NCI-H2029 (cell line): ENCODE measurements around the gene DNASE2B.

Experiments used
- DNase-seq: peaks from one replicate; lab custom pipeline; 2025; lab: John Stamatoyannopoulos, UW

The DNASE2B gene, protein sequence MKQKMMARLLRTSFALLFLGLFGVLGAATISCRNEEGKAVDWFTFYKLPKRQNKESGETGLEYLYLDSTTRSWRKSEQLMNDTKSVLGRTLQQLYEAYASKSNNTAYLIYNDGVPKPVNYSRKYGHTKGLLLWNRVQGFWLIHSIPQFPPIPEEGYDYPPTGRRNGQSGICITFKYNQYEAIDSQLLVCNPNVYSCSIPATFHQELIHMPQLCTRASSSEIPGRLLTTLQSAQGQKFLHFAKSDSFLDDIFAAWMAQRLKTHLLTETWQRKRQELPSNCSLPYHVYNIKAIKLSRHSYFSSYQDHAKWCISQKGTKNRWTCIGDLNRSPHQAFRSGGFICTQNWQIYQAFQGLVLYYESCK

GRCh38 chr1:84398175-84399155 is at the start of gene DNASE2B:
Gene DNASE2B, plus strand, starts transcription at chr1:84398484. Its CDS starts 81 bp downstream, at chr1:84398565.
- DNase-seq, result no peak

DNA sequence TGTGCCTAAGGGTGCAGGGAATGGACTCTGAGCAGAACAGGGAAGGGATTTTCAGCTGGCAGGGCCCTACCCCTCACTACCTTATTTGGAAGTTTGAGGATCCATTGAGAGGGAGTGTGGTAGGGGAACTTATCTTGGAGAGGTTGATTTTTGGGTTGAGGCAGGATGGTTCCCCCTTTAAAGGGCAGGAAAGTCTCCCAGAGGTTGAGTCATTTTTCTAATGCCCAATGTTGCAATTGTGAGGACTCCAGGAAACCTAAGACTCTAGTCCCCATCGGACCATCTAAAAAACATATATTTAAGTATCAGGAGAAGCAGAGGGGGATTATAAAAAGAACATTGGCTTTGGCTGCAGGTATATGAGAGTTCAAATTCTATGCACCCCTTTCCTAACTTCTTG is 49.5 kb upstream of the DNASE2B start:
- DNase-seq, result no peak

- DNase-seq, result no peak
Observed at GRCh38 chr1:84350104-84350503, 48.2 kb upstream of the DNASE2B start.

DNA sequence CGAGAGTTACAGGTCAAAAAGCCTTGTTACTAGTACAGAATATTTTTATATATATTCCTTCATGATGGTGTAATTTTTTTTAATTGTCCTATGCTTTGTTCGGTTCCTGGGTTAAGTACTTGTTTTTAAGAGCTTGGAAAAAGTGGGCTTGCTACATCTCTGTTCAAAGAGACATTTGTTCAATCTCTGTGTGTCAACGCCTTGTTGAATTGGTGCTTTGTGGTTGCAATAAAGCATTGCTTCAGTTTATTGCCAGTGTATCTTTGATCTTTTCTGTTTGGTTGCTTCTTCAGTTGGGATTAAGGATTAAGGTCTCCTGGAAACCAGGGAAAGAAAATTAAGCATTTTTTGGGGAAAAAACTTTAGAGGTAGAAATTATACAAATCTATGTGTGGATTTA is 47.7 kb upstream of the DNASE2B start:
- DNase-seq, result no peak

DNA sequence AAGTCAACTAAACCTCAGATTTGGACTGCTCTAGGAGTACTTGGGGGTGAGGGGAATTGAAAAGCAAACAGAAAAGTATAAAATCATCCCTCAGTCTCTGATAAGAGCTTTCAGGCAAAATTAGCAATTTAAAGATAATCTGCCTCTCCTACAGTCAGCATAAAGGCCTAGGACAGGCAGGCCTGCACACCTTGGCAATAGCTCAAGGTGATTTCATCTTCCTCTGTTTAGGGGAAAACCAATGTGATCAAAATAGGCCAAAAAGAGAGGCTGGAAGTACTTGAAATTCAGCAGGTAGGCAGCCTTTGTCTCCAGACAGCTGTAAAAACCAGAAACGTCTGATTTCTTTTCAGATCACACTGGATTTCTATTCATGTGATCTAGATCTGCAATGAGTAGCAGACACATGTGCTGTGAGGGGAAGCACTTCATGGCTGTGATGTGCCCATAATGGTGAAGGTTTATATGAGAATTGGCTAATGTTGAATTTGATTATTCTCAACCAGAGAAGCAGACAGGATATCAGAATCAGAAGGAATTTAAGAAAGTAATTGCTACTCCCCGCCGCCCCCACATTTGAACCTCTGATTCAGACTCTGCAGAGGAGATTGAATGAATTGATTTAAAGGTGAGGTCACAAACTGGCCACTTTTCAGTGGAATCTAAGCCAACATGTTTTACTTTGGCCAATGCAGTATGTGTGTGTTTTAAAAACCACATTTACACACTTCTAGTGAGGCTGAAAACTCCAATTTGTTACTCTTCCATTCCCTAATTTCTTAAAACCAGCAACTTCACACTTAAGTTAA is 45.8 kb upstream of the DNASE2B start:
- no peak for DNase-seq

- no peak for DNase-seq
Observed at GRCh38 chr1:84353695-84354094, 44.6 kb upstream of the DNASE2B start.

DNA sequence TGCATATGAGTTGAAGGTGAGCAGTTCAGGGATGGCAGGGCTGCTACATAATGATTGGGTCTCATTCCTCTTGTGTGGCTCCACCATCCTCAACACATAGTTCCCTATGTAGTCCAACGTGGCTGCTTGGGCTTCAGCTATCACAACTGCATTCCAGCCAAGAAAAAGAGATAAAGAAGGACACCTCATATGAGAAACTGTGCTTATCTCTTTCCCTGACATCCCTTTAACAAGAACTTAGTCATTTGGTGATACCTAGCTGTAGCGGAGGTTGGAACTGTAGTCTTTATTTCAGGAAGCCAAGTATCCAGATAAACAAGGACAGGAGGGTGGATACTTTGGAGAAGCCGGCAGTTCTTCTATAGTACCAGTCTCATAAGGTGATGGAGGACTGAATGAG is 42.7 kb upstream of the DNASE2B start:
- no peak for DNase-seq

DNA sequence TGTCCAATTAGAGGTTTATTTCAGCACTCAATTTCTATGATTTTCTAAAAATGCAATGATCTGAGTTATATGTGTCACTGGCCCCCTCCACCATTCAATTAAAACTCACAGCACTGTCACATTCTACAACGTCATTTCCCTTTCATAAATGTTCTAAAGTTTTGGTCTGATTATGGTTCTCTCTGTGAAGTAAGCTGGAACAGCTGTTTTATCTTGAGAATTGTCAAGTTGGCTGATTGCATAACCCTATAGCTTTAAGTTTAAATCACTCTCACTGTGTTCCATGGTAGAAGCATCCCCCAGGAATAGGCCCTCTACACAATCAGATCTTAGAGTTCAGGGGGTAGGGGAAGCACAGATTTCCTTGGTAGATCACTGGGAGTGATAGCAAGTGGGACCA is 41.4 kb upstream of the DNASE2B start:
- no peak for DNase-seq

- no peak for DNase-seq
Observed at GRCh38 chr1:84358695-84359094, 39.6 kb upstream of the DNASE2B start.

- no peak for DNase-seq
Observed at GRCh38 chr1:84360316-84360715, 38.0 kb upstream of the DNASE2B start.

DNA sequence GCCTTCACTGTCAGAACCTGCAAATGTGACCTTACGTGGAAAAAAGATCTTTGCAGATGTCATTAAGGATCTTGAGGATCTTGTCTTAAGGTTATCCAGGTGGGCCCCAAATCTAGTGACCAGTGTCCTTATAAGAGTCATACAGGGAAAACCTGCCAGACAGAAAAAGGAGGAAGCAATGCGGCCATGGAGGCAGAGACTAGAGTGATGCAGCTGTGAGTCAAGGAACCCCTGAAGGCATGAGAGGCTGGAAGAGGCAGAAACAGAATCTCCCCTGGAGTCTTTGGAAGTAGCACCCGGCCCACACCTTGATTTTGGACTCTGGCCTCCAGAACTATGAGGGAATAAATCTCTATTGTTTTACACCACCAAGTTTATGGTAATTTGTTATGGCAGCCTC is 36.5 kb upstream of the DNASE2B start:
- no peak for DNase-seq

- DNase-seq, result peak; percentile 38
Observed at GRCh38 chr1:84363019-84363418, 35.3 kb upstream of the DNASE2B start.

GRCh38 chr1:84363622-84364021 is 34.7 kb upstream of the DNASE2B start:
- no peak for DNase-seq

GRCh38 chr1:84365225-84366221 is 32.8 kb upstream of the DNASE2B start:
- peak; percentile 35 for DNase-seq

- DNase-seq, result no peak
Observed at GRCh38 chr1:84366786-84367185, 31.5 kb upstream of the DNASE2B start.

GRCh38 chr1:84367219-84367618 is 31.1 kb upstream of the DNASE2B start:
- no peak for DNase-seq

- no peak for DNase-seq
Observed at GRCh38 chr1:84368441-84368840, 29.8 kb upstream of the DNASE2B start.

DNA sequence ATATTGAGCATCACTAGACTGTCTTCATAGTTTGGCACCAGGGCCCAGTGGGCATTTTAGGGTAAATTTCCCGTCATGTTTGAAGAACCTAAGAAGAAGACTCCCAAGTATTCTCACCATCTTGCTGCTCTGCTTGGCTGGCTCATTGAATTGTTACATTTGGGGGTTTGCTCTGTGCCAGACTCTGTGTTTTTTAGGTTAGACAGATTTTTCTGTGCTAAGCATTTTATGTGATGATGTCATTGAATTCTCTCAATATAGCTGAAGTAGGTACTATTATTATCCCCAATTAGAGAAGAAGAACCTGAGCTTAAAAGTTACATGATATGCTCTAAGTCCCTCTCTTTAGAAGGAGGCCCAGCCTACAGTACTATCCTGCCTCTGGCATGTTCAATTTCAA is 28.0 kb upstream of the DNASE2B start:
- no peak for DNase-seq

DNA sequence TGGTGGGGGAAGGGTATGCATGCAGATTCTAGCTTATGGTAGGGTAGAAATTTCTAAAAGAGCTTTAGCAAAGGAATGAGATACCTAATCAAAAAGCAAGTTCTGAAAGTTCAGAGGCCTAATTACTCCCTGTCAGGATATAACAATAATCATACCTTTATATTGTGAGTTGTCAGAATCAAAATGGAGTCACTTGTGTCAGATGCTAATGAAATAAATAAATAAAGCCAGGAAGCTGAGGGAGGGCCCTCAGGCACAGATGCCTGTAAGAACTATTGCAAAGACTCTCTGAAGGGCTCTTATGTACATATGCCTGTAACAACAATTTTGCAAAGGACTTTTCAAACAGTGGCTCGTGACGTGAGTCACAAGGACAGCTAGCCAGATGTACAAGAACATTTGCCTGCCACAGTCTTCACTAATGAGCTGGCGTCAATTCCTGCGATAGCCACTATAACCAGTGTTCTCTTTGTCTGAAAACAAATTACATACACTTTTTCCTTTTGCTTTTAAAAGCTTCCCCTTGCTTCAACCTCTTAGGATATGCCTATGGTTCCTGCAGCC is 27.4 kb upstream of the DNASE2B start:
- peak; percentile 38 for DNase-seq

DNA sequence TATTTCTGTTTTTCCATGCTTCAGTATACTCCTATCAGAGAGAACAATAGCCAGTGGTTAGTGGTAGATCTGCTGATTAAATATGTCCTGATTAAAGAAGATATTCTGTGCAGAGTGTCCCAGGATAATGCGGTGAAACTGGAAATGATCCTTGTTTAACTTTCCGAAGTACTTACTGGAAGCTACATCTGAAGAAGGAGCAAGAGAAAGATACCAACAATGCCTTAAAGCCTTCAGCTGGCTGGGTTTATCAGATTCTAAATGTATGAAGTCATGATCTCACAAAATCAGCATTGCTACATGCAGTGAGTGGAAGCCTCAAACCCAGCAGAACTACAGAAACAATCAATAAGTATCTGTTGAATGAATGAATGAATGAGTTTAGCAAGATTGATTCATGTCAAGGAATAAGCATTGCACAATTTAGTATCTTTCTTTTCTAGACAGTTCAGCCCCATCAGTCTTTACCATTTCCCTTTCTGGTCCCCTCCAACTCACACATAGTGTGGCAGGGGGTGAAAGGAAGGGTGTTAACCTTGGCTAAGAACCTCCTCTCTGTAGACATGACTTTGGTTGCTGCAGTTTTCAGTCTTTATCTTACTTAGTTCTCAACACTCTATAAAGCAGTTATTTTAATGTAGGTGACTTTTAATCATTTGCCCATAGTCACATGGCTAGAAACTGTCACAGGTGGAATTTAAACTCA is 24.7 kb upstream of the DNASE2B start:
- DNase-seq, result no peak
